GM13977 (cell line): ENCODE results near the gene NEAT1.

Experiments
- DNase-seq: peaks from one replicate; pipeline ENCODE4 v3.0.0; 2012; ENCODE audit warnings: low spot score
- in situ Hi-C: fragments of 300-500 bp; cut with MboI; formaldehyde crosslinking; loops from one replicate; pipeline ENCODE4 v1.12.0; 2022; ENCODE audit warnings: low sequenced_read_pairs, low pct_unique_long_range_greater_than_20kb, mixed read lengths, inconsistent platforms; ENCODE audit not compliant: unreplicated experiment
- TF ChIP-seq, protein P1 (sequence below): IDR thresholded peaks from 2 replicates; pipeline ENCODE4 v1.5.1; 2012; ENCODE audit warnings: mild to moderate bottlenecking, control low read depth; ENCODE audit not compliant: insufficient read depth; ENCODE audit errors: extremely low read depth, missing control alignments

NEAT1 gene

GRCh38 chr11:65394125-65394536 lies 28.5 kb upstream of the NEAT1 start:
- in situ Hi-C loops, result no loop called here
- TF ChIP-seq, protein P1, sequence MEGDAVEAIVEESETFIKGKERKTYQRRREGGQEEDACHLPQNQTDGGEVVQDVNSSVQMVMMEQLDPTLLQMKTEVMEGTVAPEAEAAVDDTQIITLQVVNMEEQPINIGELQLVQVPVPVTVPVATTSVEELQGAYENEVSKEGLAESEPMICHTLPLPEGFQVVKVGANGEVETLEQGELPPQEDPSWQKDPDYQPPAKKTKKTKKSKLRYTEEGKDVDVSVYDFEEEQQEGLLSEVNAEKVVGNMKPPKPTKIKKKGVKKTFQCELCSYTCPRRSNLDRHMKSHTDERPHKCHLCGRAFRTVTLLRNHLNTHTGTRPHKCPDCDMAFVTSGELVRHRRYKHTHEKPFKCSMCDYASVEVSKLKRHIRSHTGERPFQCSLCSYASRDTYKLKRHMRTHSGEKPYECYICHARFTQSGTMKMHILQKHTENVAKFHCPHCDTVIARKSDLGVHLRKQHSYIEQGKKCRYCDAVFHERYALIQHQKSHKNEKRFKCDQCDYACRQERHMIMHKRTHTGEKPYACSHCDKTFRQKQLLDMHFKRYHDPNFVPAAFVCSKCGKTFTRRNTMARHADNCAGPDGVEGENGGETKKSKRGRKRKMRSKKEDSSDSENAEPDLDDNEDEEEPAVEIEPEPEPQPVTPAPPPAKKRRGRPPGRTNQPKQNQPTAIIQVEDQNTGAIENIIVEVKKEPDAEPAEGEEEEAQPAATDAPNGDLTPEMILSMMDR, result no peak
- no peak for DNase-seq

GRCh38 chr11:65395961-65396530 lies 26.6 kb upstream of the NEAT1 start:
- DNase-seq, result no peak
- TF ChIP-seq, protein P1, result no peak
- in situ Hi-C loops, result no loop called here

DNA sequence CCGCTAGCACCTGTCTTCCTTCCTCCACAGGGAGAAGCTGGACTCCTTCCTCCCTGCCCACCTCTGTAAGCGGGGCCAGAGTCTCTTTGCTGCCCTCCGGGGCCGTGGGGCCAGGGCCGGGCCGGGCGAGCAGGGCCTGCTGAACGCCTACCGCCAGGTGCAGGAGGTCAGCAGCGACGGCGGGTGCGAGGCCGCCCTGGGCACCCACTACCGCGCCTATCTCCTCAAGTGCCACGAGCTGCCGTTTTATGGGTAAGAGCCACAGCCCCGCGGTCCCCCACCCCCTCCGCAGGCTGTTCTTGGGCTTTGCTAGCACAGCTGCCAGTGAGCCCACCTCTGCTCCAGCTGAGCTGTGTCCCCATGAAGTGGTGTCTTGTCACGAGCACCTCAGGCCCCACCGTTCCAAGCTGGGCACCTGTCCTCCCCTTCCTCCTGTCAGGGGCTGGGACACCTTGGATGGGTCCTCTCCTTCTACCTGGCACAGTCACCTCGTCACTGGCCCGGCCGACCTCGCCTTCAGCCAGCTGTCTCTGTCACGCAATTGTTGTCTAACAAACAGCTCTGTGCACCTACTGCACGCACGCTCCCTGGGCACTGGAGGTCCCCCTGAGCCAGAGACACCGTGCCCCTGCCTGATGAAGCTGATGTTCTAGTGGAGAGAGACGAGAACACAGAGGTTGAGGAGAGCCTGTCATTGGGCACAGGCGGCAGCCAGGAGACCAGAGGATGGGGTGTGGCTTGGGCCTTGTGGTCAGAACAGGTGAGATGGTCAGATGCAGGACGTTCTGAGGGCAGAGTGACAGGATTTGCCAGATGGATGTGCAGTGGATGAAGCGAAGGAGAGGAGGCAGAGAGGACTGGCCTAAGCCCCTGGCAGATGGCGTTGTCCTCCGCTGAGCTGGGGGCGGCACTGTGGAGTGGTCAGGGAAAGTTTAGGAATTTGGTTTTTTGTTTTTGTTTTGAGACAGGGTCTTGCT lies 25.5 kb upstream of the NEAT1 start:
- no peak for DNase-seq
- TF ChIP-seq, protein P1, result no peak
- in situ Hi-C loops, result no loop called here

- TF ChIP-seq, protein P1, result no peak
- in situ Hi-C loops, result no loop called here
Measured at GRCh38 chr11:65398362-65398910, 24.2 kb upstream of the NEAT1 start.

GRCh38 chr11:65399249-65399648 lies 23.3 kb upstream of the NEAT1 start:
- in situ Hi-C loops, result no loop called here
- TF ChIP-seq, protein P1, result no peak
- no peak for DNase-seq

More at GRCh38 chr11:65398362-65398910, 24.2 kb upstream of the NEAT1 start:
- no peak for DNase-seq

- no peak for DNase-seq
- in situ Hi-C loops, result no loop called here
- TF ChIP-seq, protein P1, result no peak
Measured at GRCh38 chr11:65399845-65400244, 22.8 kb upstream of the NEAT1 start.
